Vagina (tissue), 2 donors: ENCODE results near the gene PMIS2. TPM values are rescaled to one million over a fixed set of nuclear protein-coding genes. Genes with fewer than 3 reads are reported as not detected.

ENCODE experiments used
- DNase-seq, 2 donors: peaks; one replicate each; pipeline ENCODE4 v3.0.0-alpha.2; 2017; ENCODE audit errors: extremely low spot score in 2 of 2
- H3K27ac ChIP-seq: fragments of 200-600 bp; sonication (generic); one replicate; pipeline ENCODE4 v1.5.1; 2019
- H3K27me3 ChIP-seq: fragments of 200-600 bp; sonication (generic); one replicate; pipeline ENCODE4 v1.5.1; 2019
- H3K36me3 ChIP-seq, 2 donors: fragments of 200-600 bp; sonication (generic); one replicate each; pipeline ENCODE4 v1.5.1; 2017 to 2019
- H3K4me1 ChIP-seq: fragments of 200-600 bp; sonication (generic); one replicate; pipeline ENCODE4 v1.5.1; 2019
- H3K4me3 ChIP-seq, 2 donors: fragments of 200-600 bp; sonication (generic); 1 replicate in 1 of 2; 2 replicates in 1 of 2; pipeline ENCODE4 v1.5.1; 2016 to 2019
- H3K9me3 ChIP-seq: fragments of 200-600 bp; sonication (generic); one replicate; pipeline ENCODE4 v1.5.1; 2019
- CTCF ChIP-seq, 3 experiments: fragments of 450-650 bp in 2 of 3; fragments of 200-600 bp in 1 of 3; sonication (generic) in 1 of 3; IDR thresholded peaks; one replicate each; pipeline ENCODE4 v1.5.1; 2017 to 2019; ENCODE audit warnings: antibody characterized with exemption in 3 of 3, mild to moderate bottlenecking in 2 of 3, moderate library complexity in 2 of 3
- POLR2A ChIP-seq, 2 donors: fragments of 450-650 bp; IDR thresholded peaks; one replicate each; pipeline ENCODE4 v1.6.1; 2017; ENCODE audit warnings: antibody characterized with exemption in 2 of 2, mild to moderate bottlenecking in 2 of 2, moderate library complexity in 2 of 2
- POLR2AphosphoS5 ChIP-seq, 2 donors: sonication (generic); formaldehyde crosslinking; IDR thresholded peaks; one replicate each; pipeline ENCODE4 v1.9.0; 2017; ENCODE audit warnings: antibody characterized with exemption in 2 of 2, mild to moderate bottlenecking in 2 of 2, low read depth in 1 of 2; ENCODE audit not compliant: insufficient read depth in 1 of 2
- intact Hi-C: fragments of 100-400 bp; cut with DNase I; formaldehyde crosslinking; loops from one replicate; pipeline ENCODE4 v1.15.1; 2023
- total RNA-seq: library from RNA; depleted of rRNA; stranded (reverse); fragments of >200 nt; gene quantifications from one replicate; pipeline ENCODE4 v1.2.3, GENCODE V29; 2016

PMIS2 gene
- total RNA-seq = not detected

- no peak within 1 kb of the TSS for H3K27ac ChIP-seq
- no peaks in the 10 kb centered on the region for H3K27me3 ChIP-seq
- DNase-seq = no peak
- intact Hi-C loops = no loop called here
- no peak within 1 kb of the TSS for H3K4me3 ChIP-seq
- TF ChIP-seq POLR2AphosphoS5 (IDR thresholded peaks at IDR 0.05; ENCODE audit: insufficient read depth in 1 of 2, low read depth in 1 of 2) (no peak), CTCF (IDR thresholded peaks at IDR 0.05) (no peak), POLR2A (IDR thresholded peaks at IDR 0.05) (no peak)
- H3K4me1 ChIP-seq = no peaks in the 10 kb centered on the region
- no peaks in the 10 kb centered on the region for H3K9me3 ChIP-seq
- H3K36me3 ChIP-seq = no peaks in the 10 kb centered on the region
These were observed at the start of gene PMIS2 for GRCh38 chr19:35585848-35586247. Gene PMIS2, plus strand, starts transcription at chr19:35586173. Its CDS starts 87 bp downstream, at chr19:35586260.

GRCh38 chr19:35539314-35539713, 46.7 kb upstream of the PMIS2 start:
- H3K4me1 ChIP-seq = peaks cover 6% of the 10 kb centered on the region
- H3K4me3 ChIP-seq = no peak overlapping the region
- DNase-seq = no peak
- H3K27ac ChIP-seq = no peak overlapping the region
- H3K36me3 ChIP-seq = no peaks in the 10 kb centered on the region
- intact Hi-C loops = no loop called here
- H3K9me3 ChIP-seq = no peaks in the 10 kb centered on the region
- TF ChIP-seq CTCF (IDR thresholded peaks at IDR 0.05) = no peak
- TF ChIP-seq POLR2A (IDR thresholded peaks at IDR 0.05) = no peak
- TF ChIP-seq POLR2AphosphoS5 (IDR thresholded peaks at IDR 0.05; ENCODE audit: insufficient read depth in 1 of 2, low read depth in 1 of 2) = no peak
- no peaks in the 10 kb centered on the region for H3K27me3 ChIP-seq

- Histone ChIP-seq H3K36me3 (no peaks in the 10 kb centered on the region), H3K9me3 (no peaks in the 10 kb centered on the region), H3K27ac (no peak overlapping the region), H3K4me3 (no peak overlapping the region), H3K27me3 (no peaks in the 10 kb centered on the region), H3K4me1 (peaks cover 8% of the 10 kb centered on the region)
- intact Hi-C loops = no loop called here
- no peak for DNase-seq
- no peak for TF ChIP-seq POLR2AphosphoS5 (IDR thresholded peaks at IDR 0.05; ENCODE audit: insufficient read depth in 1 of 2, low read depth in 1 of 2)
- TF ChIP-seq CTCF (IDR thresholded peaks at IDR 0.05) = no peak
- no peak for TF ChIP-seq POLR2A (IDR thresholded peaks at IDR 0.05)
These were observed 46.1 kb upstream of the PMIS2 start for GRCh38 chr19:35539850-35540249.

- H3K36me3 ChIP-seq = no peaks in the 10 kb centered on the region
- H3K27me3 ChIP-seq = no peaks in the 10 kb centered on the region
- H3K27ac ChIP-seq = no peak overlapping the region
- no peak for TF ChIP-seq POLR2A (IDR thresholded peaks at IDR 0.05)
- TF ChIP-seq POLR2AphosphoS5 (IDR thresholded peaks at IDR 0.05; ENCODE audit: insufficient read depth in 1 of 2, low read depth in 1 of 2) = no peak
- TF ChIP-seq CTCF (IDR thresholded peaks at IDR 0.05) = no peak
- no peak for DNase-seq
- H3K4me3 ChIP-seq = no peak overlapping the region
- no peaks in the 10 kb centered on the region for H3K9me3 ChIP-seq
- intact Hi-C loops = no loop called here
- peaks cover 10% of the 10 kb centered on the region for H3K4me1 ChIP-seq
These were observed 45.5 kb upstream of the PMIS2 start for GRCh38 chr19:35540356-35540927.

GRCh38 chr19:35542209-35542608, 43.8 kb upstream of the PMIS2 start:
- Histone ChIP-seq H3K27me3 (no peaks in the 10 kb centered on the region), H3K4me3 (no peak overlapping the region), H3K27ac (no peak overlapping the region), H3K9me3 (no peaks in the 10 kb centered on the region), H3K36me3 (no peaks in the 10 kb centered on the region), H3K4me1 (peaks cover 23% of the 10 kb centered on the region)
- no peak for TF ChIP-seq POLR2A (IDR thresholded peaks at IDR 0.05)
- no peak for TF ChIP-seq POLR2AphosphoS5 (IDR thresholded peaks at IDR 0.05; ENCODE audit: insufficient read depth in 1 of 2, low read depth in 1 of 2)
- no peak for TF ChIP-seq CTCF (IDR thresholded peaks at IDR 0.05)
- no peak for DNase-seq
- intact Hi-C loops = no loop called here
